IPS-NIHi7 (cell line): ENCODE measurements around the gene RUNDC1.
"Not testable (repeated sequence)": the region's sequence is repeated elsewhere in the genome, so short reads cannot be mapped to it uniquely, and the experiment has no call there.

Experiments used
- DNase-seq: peaks from one replicate; pipeline ENCODE4 v3.0.0; 2012; ENCODE audit warnings: mixed read lengths; ENCODE audit errors: extremely low spot score

The RUNDC1 gene

GRCh38 chr17:42980274-42980765 is at the start of gene RUNDC1:
Gene RUNDC1, plus strand, starts transcription at chr17:42980565. Its CDS starts 12 bp downstream, at chr17:42980577.
- DNase-seq, result peak; percentile 96

- DNase-seq, result peak; percentile 87
Measured at GRCh38 chr17:42937712-42938596, 42.4 kb upstream of the RUNDC1 start.

- no peak for DNase-seq
Measured at GRCh38 chr17:42944211-42944610, 36.2 kb upstream of the RUNDC1 start.

- no peak for DNase-seq
Measured at GRCh38 chr17:42946812-42947211, 33.6 kb upstream of the RUNDC1 start.

GRCh38 chr17:42950044-42950783 is 30.2 kb upstream of the RUNDC1 start:
- no peak for DNase-seq

- DNase-seq, result no peak
Measured at GRCh38 chr17:42953669-42954068, 26.7 kb upstream of the RUNDC1 start.

GRCh38 chr17:42964161-42964932 is 16.0 kb upstream of the RUNDC1 start, which contains the start of gene AARSD1:
Gene AARSD1, minus strand, starts transcription at chr17:42964454. Its CDS starts 14 bp downstream, at chr17:42964440.
- peak; percentile 91 for DNase-seq

- no peak for DNase-seq
Measured at GRCh38 chr17:42967925-42968324, 12.4 kb upstream of the RUNDC1 start.

GRCh38 chr17:42969001-42969581 is 11.3 kb upstream of the RUNDC1 start:
- no peak for DNase-seq

GRCh38 chr17:42971589-42971988 is 8.8 kb upstream of the RUNDC1 start:
- DNase-seq, result no peak

- not testable (repeated sequence) for DNase-seq
Measured at GRCh38 chr17:42973323-42973722, 7.0 kb upstream of the RUNDC1 start.

GRCh38 chr17:42975265-42975664 is 5.1 kb upstream of the RUNDC1 start:
- DNase-seq, result no peak

GRCh38 chr17:42975701-42976100 is 4.7 kb upstream of the RUNDC1 start:
- DNase-seq, result not testable (repeated sequence)

GRCh38 chr17:42979511-42980273 is 673 bp upstream of the RUNDC1 start, which contains the start of gene PTGES3L:
Gene PTGES3L, minus strand, starts transcription at chr17:42980080. Its CDS starts 27 bp downstream, at chr17:42980053.
- peak; percentile 84 for DNase-seq

- peak; percentile 73 for DNase-seq
Measured at GRCh38 chr17:42980766-42981397, 517 bp downstream of the RUNDC1 start.

GRCh38 chr17:42982266-42982665 is 1.9 kb downstream of the RUNDC1 start:
- no peak for DNase-seq

- no peak for DNase-seq
Measured at GRCh38 chr17:42985225-42985624, 4.9 kb downstream of the RUNDC1 start.

- DNase-seq, result no peak
Measured at GRCh38 chr17:42989141-42989540, 8.8 kb downstream of the RUNDC1 start.

GRCh38 chr17:42989726-42990652 is 9.6 kb downstream of the RUNDC1 start:
- DNase-seq, result no peak
